HEK293 (cell line): Measurements from ENCODE around the gene FAM181A.

Experiments
- CTCF ChIA-PET: fragments of 350-600 bp; formaldehyde crosslinking; extraction: SDS; loops from one replicate; lab custom pipeline; 2021; ENCODE audit warnings: antibody characterized with exemption; lab: Yijun Ruan, JAX
- POLR2A ChIA-PET: fragments of 300-600 bp; formaldehyde crosslinking; extraction: SDS; loops from one replicate; lab custom pipeline; 2020; ENCODE audit warnings: antibody characterized with exemption, inconsistent platforms; lab: Yijun Ruan, JAX
- H3K27ac ChIP-seq: fragments of 200-500 bp; sonication (Bioruptor generic); 2 replicates; pipeline ENCODE4 v1.5.1; 2014; ENCODE audit warnings: low read depth, low read length, control low read depth, inconsistent platforms; ENCODE audit errors: extremely low read depth
- H3K36me3 ChIP-seq, 2 experiments: fragments of 200-500 bp in 1 of 2; sonication (Bioruptor generic) in 1 of 2; 1 replicate in 1 of 2; 2 replicates in 1 of 2; pipeline ENCODE4 v1.5.1; 2014 to 2017; ENCODE audit warnings: inconsistent platforms in 2 of 2, low read length in 2 of 2; ENCODE audit not compliant: control insufficient read depth in 2 of 2, insufficient read depth in 1 of 2
- H3K4me1 ChIP-seq: fragments of 200-500 bp; sonication (Bioruptor generic); 2 replicates; pipeline ENCODE4 v1.5.1; 2014; ENCODE audit warnings: mild to moderate bottlenecking, low read length, inconsistent platforms; ENCODE audit not compliant: control insufficient read depth, insufficient read depth
- H3K4me3 ChIP-seq: 2 replicates; pipeline ENCODE4 v1.5.1; 2011; ENCODE audit warnings: low read depth, mild to moderate bottlenecking, control low read depth, low read length, moderate library complexity
- H3K9me3 ChIP-seq: fragments of 200-500 bp; sonication (Bioruptor generic); 2 replicates; pipeline ENCODE4 v1.5.1; 2014; ENCODE audit warnings: low read depth, low read length, inconsistent platforms; ENCODE audit not compliant: control insufficient read depth, insufficient read depth
- AEBP2 ChIP-seq: fragments of 450-650 bp; formaldehyde crosslinking; IDR thresholded peaks from 2 replicates; pipeline ENCODE4 v1.5.1; 2016; ENCODE audit warnings: missing biosample characterization, missing genetic modification characterization, borderline replicate concordance
- GLI2 ChIP-seq: fragments of 450-650 bp; formaldehyde crosslinking; IDR thresholded peaks from 2 replicates; pipeline ENCODE4; 2017; ENCODE audit warnings: missing biosample characterization, missing genetic modification characterization, low read depth, borderline replicate concordance
- HOXD13 ChIP-seq: sonication (generic); formaldehyde crosslinking; IDR thresholded peaks from 2 replicates; pipeline ENCODE4 v1.8.0; 2022; ENCODE audit warnings: missing genetic modification reagents, borderline replicate concordance
- KLF8 ChIP-seq: fragments of 450-650 bp; formaldehyde crosslinking; IDR thresholded peaks from 2 replicates; pipeline ENCODE4 v1.5.1; 2016; ENCODE audit warnings: missing biosample characterization, missing genetic modification characterization
- PRDM10 ChIP-seq: fragments of 450-650 bp; formaldehyde crosslinking; IDR thresholded peaks from 2 replicates; pipeline ENCODE4 v1.5.1; 2016; ENCODE audit warnings: missing biosample characterization, missing genetic modification characterization
- SCRT2 ChIP-seq: fragments of 450-650 bp; formaldehyde crosslinking; IDR thresholded peaks from 2 replicates; pipeline ENCODE4 v1.5.1; 2016; ENCODE audit warnings: missing biosample characterization, missing genetic modification characterization
- SP3 ChIP-seq: fragments of 450-650 bp; formaldehyde crosslinking; IDR thresholded peaks from 2 replicates; pipeline ENCODE4 v1.5.1; 2016; ENCODE audit warnings: missing biosample characterization, missing genetic modification characterization
- SP7 ChIP-seq: fragments of 450-650 bp; formaldehyde crosslinking; IDR thresholded peaks from 2 replicates; pipeline ENCODE4 v1.5.1; 2016; ENCODE audit warnings: missing biosample characterization, missing genetic modification characterization
- ZBTB44 ChIP-seq: fragments of 450-650 bp; IDR thresholded peaks from 2 replicates; pipeline ENCODE4 v1.5.1; 2018; ENCODE audit warnings: missing biosample characterization, mild to moderate bottlenecking, missing genetic modification characterization
- ZFP3 ChIP-seq: fragments of 450-650 bp; formaldehyde crosslinking; IDR thresholded peaks from 2 replicates; pipeline ENCODE4 v1.5.1; 2016; ENCODE audit warnings: low read depth, missing biosample characterization, missing genetic modification characterization
- ZIC2 ChIP-seq: fragments of 450-650 bp; formaldehyde crosslinking; IDR thresholded peaks from 2 replicates; pipeline ENCODE4 v1.5.1; 2016; ENCODE audit warnings: missing biosample characterization, missing genetic modification characterization
- ZNF416 ChIP-seq: fragments of 450-650 bp; formaldehyde crosslinking; IDR thresholded peaks from 2 replicates; pipeline ENCODE4 v1.5.1; 2016; ENCODE audit warnings: missing biosample characterization, missing genetic modification characterization
- ZNF623 ChIP-seq: fragments of 450-650 bp; formaldehyde crosslinking; IDR thresholded peaks from 2 replicates; pipeline ENCODE4 v1.5.1; 2016; ENCODE audit warnings: missing biosample characterization, missing genetic modification characterization
- ZNF626 ChIP-seq: fragments of 450-650 bp; sonication (Bioruptor Pico); formaldehyde crosslinking; IDR thresholded peaks from 2 replicates; pipeline ENCODE4 v1.5.1; 2018; ENCODE audit warnings: missing biosample characterization, missing genetic modification characterization, inconsistent platforms
- ZNF792 ChIP-seq: fragments of 450-650 bp; formaldehyde crosslinking; IDR thresholded peaks from 2 replicates; pipeline ENCODE4 v1.5.1; 2016; ENCODE audit warnings: missing biosample characterization, missing genetic modification characterization
- ZNF830 ChIP-seq: fragments of 450-650 bp; IDR thresholded peaks from 2 replicates; pipeline ENCODE4 v1.5.0; 2018; ENCODE audit warnings: missing biosample characterization, missing genetic modification characterization, low read depth, mild to moderate bottlenecking, moderate library complexity
- ZNF837 ChIP-seq: fragments of 450-650 bp; formaldehyde crosslinking; IDR thresholded peaks from 2 replicates; pipeline ENCODE4 v1.5.1; 2016; ENCODE audit warnings: missing biosample characterization, missing genetic modification characterization
- ZNF843 ChIP-seq: fragments of 450-650 bp; formaldehyde crosslinking; IDR thresholded peaks from 2 replicates; pipeline ENCODE4 v1.5.1; 2016; ENCODE audit warnings: missing biosample characterization, missing genetic modification characterization
- ZSCAN16 ChIP-seq: fragments of 450-650 bp; formaldehyde crosslinking; IDR thresholded peaks from 2 replicates; pipeline ENCODE4 v1.5.1; 2016; ENCODE audit warnings: missing biosample characterization, missing genetic modification characterization
- ZSCAN30 ChIP-seq: fragments of 450-650 bp; IDR thresholded peaks from 2 replicates; pipeline ENCODE4 v1.5.1; 2018; ENCODE audit warnings: missing biosample characterization, mild to moderate bottlenecking, missing genetic modification characterization, moderate library complexity
- TF ChIP-seq, protein P1 (sequence below): fragments of 450-650 bp; formaldehyde crosslinking; IDR thresholded peaks from 2 replicates; pipeline ENCODE4 v1.5.1; 2016; ENCODE audit warnings: missing biosample characterization, missing genetic modification characterization
- TF ChIP-seq, protein P2 (sequence below): fragments of 450-650 bp; formaldehyde crosslinking; IDR thresholded peaks from 2 replicates; pipeline ENCODE4 v1.5.1; 2016; ENCODE audit warnings: missing biosample characterization, missing genetic modification characterization

Gene FAM181A

DNA sequence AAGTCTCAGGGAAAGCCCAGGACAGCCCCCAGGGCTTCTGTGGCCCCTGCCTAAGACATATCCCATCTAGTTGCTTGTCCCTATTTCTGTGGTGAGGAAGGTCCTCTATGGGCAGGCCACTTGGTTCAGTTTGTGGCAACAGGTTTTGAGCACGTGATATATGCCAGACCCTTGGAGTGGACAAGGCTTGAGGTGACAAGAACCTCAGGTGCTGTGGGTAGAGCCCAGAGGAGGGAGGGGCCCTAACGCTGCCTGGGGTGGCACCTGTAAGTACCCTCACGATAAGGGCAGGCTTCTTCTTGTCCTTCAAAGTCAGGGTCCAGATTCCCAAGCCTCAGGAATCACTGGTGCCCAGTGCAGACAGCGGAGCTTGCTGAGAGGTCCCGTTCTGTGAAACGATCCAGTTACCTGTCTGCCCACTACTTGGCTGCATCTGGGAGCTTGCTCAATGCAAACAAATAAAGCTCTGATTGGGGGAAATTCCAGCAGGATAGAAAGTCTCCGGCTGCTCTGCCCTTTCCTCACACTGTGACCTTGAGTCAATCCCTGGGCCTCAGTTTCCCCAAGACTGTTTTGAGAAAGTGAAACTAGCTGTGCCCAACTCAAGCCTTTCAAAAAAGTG, 47.7 kb upstream of the FAM181A start:
- TF ChIP-seq AEBP2 (tag by site-specific recombination) (no peak), SCRT2 (tag by site-specific recombination) (peak; percentile 28; the same call in 1 of the 2 replicates)
- no peaks in the 10 kb centered on the region for H3K36me3 ChIP-seq
- POLR2A ChIA-PET = no interaction called here
- H3K27ac ChIP-seq = no peak overlapping the region; the same call in 1 of the 2 replicates
- H3K4me3 ChIP-seq = no peak overlapping the region
- CTCF ChIA-PET = interaction anchor here (0.7 to 0.8 kb wide), 2 partner anchors 24 to 661 kb away, joined by 3 read pairs; no protein-coding TSS in a partner anchor
- no peaks in the 10 kb centered on the region for H3K9me3 ChIP-seq
- peaks cover 9% of the 10 kb centered on the region for H3K4me1 ChIP-seq

DNA sequence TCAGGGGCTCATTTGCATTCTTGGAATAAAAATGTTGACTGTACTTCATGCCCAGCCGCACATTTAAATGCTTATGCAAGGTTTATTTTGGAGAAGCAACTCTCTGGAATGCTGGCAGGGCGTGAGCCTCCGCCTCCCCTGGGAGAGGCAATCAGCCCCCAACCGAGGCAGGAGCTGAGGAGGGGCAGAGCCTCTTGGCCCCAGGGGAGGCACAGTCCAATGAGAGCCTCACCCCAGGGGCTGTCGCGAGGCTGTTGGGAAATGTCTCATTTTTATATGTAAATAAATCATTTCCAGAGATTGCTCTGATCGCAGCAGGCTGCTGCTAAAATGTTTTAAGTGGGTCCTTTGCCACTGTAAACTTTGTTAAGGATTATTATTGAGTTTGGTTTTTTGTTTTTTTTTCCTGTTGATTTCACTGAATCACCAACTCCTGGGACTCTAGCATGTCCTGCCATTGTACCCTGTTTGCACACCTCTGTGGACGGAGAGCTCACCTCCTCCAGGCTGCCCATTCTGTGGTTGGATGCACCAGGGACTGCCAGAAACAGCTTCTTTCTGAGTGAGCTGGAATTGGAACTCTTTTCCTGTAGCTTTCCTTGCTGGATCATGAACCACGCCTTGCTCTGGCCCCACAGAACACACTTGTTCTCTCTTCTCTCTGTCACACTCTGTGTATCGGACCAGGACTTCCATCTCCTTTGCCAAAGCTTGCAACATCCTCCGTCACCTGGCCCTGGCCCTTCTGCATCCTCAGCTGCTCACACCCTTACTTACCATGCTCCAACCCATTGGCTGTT, 46.9 kb upstream of the FAM181A start:
- CTCF ChIA-PET = interaction anchor here (0.5 to 0.8 kb wide), 2 partner anchors 23 to 300 kb away, joined by 3 to 4 read pairs; no protein-coding TSS in a partner anchor
- H3K27ac ChIP-seq = no peak overlapping the region
- H3K4me1 ChIP-seq = peaks cover 9% of the 10 kb centered on the region
- no peaks in the 10 kb centered on the region for H3K9me3 ChIP-seq
- H3K4me3 ChIP-seq = no peak overlapping the region
- H3K36me3 ChIP-seq = no peaks in the 10 kb centered on the region
- POLR2A ChIA-PET = no interaction called here
- peak; percentile 63; the same call in 1 of the 2 replicates for TF ChIP-seq PRDM10 (tag by site-specific recombination)
- TF ChIP-seq ZIC2 = peak; percentile 98
- TF ChIP-seq ZSCAN30 (tag by site-specific recombination) = no peak
- peak; percentile 47; the same call in 1 of the 2 replicates for TF ChIP-seq ZFP3 (tag by site-specific recombination)
- TF ChIP-seq ZNF623 = no peak
- TF ChIP-seq, protein P1, sequence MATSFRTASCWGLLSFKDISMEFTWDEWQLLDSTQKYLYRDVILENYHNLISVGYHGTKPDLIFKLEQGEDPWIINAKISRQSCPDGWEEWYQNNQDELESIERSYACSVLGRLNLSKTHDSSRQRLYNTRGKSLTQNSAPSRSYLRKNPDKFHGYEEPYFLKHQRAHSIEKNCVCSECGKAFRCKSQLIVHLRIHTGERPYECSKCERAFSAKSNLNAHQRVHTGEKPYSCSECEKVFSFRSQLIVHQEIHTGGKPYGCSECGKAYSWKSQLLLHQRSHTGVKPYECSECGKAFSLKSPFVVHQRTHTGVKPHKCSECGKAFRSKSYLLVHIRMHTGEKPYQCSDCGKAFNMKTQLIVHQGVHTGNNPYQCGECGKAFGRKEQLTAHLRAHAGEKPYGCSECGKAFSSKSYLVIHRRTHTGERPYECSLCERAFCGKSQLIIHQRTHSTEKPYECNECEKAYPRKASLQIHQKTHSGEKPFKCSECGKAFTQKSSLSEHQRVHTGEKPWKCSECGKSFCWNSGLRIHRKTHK (tag by site-specific recombination) = no peak
- no peak for TF ChIP-seq ZNF837 (tag by site-specific recombination)
- TF ChIP-seq, protein P2, sequence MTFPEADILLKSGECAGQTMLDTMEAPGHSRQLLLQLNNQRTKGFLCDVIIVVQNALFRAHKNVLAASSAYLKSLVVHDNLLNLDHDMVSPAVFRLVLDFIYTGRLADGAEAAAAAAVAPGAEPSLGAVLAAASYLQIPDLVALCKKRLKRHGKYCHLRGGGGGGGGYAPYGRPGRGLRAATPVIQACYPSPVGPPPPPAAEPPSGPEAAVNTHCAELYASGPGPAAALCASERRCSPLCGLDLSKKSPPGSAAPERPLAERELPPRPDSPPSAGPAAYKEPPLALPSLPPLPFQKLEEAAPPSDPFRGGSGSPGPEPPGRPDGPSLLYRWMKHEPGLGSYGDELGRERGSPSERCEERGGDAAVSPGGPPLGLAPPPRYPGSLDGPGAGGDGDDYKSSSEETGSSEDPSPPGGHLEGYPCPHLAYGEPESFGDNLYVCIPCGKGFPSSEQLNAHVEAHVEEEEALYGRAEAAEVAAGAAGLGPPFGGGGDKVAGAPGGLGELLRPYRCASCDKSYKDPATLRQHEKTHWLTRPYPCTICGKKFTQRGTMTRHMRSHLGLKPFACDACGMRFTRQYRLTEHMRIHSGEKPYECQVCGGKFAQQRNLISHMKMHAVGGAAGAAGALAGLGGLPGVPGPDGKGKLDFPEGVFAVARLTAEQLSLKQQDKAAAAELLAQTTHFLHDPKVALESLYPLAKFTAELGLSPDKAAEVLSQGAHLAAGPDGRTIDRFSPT = no peak
- no peak for TF ChIP-seq KLF8 (tag by site-specific recombination)
- 0 out of 2 replicates have a peak, but pooled peaks have one; percentile 6 for TF ChIP-seq GLI2 (tag by site-specific recombination)
- peak; percentile 55; the same call in 1 of the 2 replicates for TF ChIP-seq ZNF843
- TF ChIP-seq ZNF792 (tag by site-specific recombination) = no peak
- no peak for TF ChIP-seq SP7 (tag by site-specific recombination)
- TF ChIP-seq SP3 = no peak
- no peak for TF ChIP-seq ZNF830
- TF ChIP-seq ZBTB44 = no peak
- TF ChIP-seq ZNF626 = no peak
- no peak for TF ChIP-seq HOXD13
- no peak for TF ChIP-seq ZSCAN16 (tag by site-specific recombination)
- no peak for TF ChIP-seq ZNF416 (tag by site-specific recombination)
